H9 (cell line): ENCODE results near the gene EFCAB5. TPM values are rescaled to one million over a fixed set of nuclear protein-coding genes. Genes with fewer than 3 reads are reported as not detected.

Experiments used
- DNase-seq: peaks from one replicate; pipeline ENCODE4 v3.0.0-alpha.2; 2017
- H2AFZ ChIP-seq: one replicate; pipeline ENCODE4 v1.6.1; 2013; ENCODE audit warnings: mild to moderate bottlenecking, low read length, control low read depth, moderate library complexity
- H2AK5ac ChIP-seq: 2 replicates; pipeline ENCODE4 v1.6.1; 2013; ENCODE audit warnings: low read length, control low read depth, mixed read lengths; ENCODE audit not compliant: insufficient read length
- H2BK120ac ChIP-seq: one replicate; pipeline ENCODE4 v1.6.1; 2013; ENCODE audit warnings: low read depth, mild to moderate bottlenecking, low read length, control low read depth, inconsistent platforms; ENCODE audit not compliant: poor library complexity, severe bottlenecking
- H2BK12ac ChIP-seq: 2 replicates; pipeline ENCODE4 v1.6.1; 2013; ENCODE audit warnings: low read length, control low read depth, mixed read lengths, low read depth; ENCODE audit not compliant: insufficient read length
- H2BK15ac ChIP-seq: 2 replicates; pipeline ENCODE4 v1.6.1; 2013; ENCODE audit warnings: low read depth, low read length, control low read depth
- H2BK20ac ChIP-seq: one replicate; pipeline ENCODE4 v1.6.1; 2013; ENCODE audit warnings: low read depth, mild to moderate bottlenecking, low read length, control low read depth, inconsistent platforms; ENCODE audit not compliant: poor library complexity, severe bottlenecking
- H2BK5ac ChIP-seq: 2 replicates; pipeline ENCODE4 v1.6.1; 2013; ENCODE audit warnings: low read length, control low read depth, mixed read lengths; ENCODE audit not compliant: insufficient read length
- H3K14ac ChIP-seq: 2 replicates; pipeline ENCODE4 v1.6.1; 2013; ENCODE audit warnings: low read length, control low read depth; ENCODE audit not compliant: insufficient read depth
- H3K18ac ChIP-seq: 2 replicates; pipeline ENCODE4 v1.6.1; 2013; ENCODE audit warnings: low read depth, mild to moderate bottlenecking, mixed read lengths, low read length, control low read depth; ENCODE audit not compliant: insufficient read length
- H3K23ac ChIP-seq: 2 replicates; pipeline ENCODE4 v1.6.1; 2013; ENCODE audit warnings: low read length, control low read depth, mixed read lengths, low read depth; ENCODE audit not compliant: insufficient read length
- H3K23me2 ChIP-seq: 2 replicates; pipeline ENCODE4 v1.6.1; 2013; ENCODE audit warnings: low read depth, mild to moderate bottlenecking, mixed read lengths, low read length, control low read depth; ENCODE audit not compliant: insufficient read length, poor library complexity, severe bottlenecking
- H3K27ac ChIP-seq: 2 replicates; pipeline ENCODE4 v1.5.1; 2013; ENCODE audit warnings: low read length, control low read depth, mixed read lengths, low read depth; ENCODE audit not compliant: insufficient read length
- H3K27me3 ChIP-seq: 2 replicates; pipeline ENCODE4 v1.6.1; 2013; ENCODE audit warnings: low read length, control low read depth, inconsistent platforms; ENCODE audit not compliant: insufficient read depth
- H3K4ac ChIP-seq: 2 replicates; pipeline ENCODE4 v1.6.1; 2013; ENCODE audit warnings: low read depth, mild to moderate bottlenecking, control low read depth, inconsistent platforms, low read length, moderate library complexity
- H3K4me1 ChIP-seq: 2 replicates; pipeline ENCODE4 v1.6.1; 2013; ENCODE audit warnings: low read length, control low read depth, inconsistent platforms; ENCODE audit not compliant: insufficient read depth
- H3K4me2 ChIP-seq: 2 replicates; pipeline ENCODE4 v1.6.1; 2013; ENCODE audit warnings: low read length, control low read depth, mixed read lengths; ENCODE audit not compliant: insufficient read length, insufficient read depth
- H3K56ac ChIP-seq: 2 replicates; pipeline ENCODE4 v1.6.1; 2013; ENCODE audit warnings: low read depth, mild to moderate bottlenecking, mixed read lengths, low read length, control low read depth; ENCODE audit not compliant: insufficient read length
- H3K79me1 ChIP-seq: 2 replicates; pipeline ENCODE4 v1.6.1; 2013; ENCODE audit warnings: low read depth, mild to moderate bottlenecking, moderate library complexity, low read length, control low read depth, inconsistent platforms; ENCODE audit not compliant: insufficient read depth, poor library complexity, severe bottlenecking
- H3K79me2 ChIP-seq: 2 replicates; pipeline ENCODE4 v1.6.1; 2013; ENCODE audit warnings: low read length, control low read depth, inconsistent platforms; ENCODE audit not compliant: insufficient read depth
- H3K9ac ChIP-seq: 2 replicates; pipeline ENCODE4 v1.6.1; 2013; ENCODE audit warnings: low read length, control low read depth, mixed read lengths; ENCODE audit not compliant: insufficient read length; ENCODE audit errors: extremely low read depth
- H3K9me3 ChIP-seq: one replicate; pipeline ENCODE4 v1.6.1; 2013; ENCODE audit warnings: low read depth, low read length, inconsistent platforms; ENCODE audit not compliant: control insufficient read depth
- H3T11ph ChIP-seq: one replicate; pipeline ENCODE4 v1.6.1; 2013; ENCODE audit warnings: mild to moderate bottlenecking, low read length, control low read depth, inconsistent platforms
- H4K20me1 ChIP-seq: one replicate; pipeline ENCODE4 v1.6.1; 2013; ENCODE audit not compliant: control insufficient read depth, insufficient read length, insufficient read depth
- H4K5ac ChIP-seq: 2 replicates; pipeline ENCODE4 v1.6.1; 2013; ENCODE audit warnings: low read depth, mild to moderate bottlenecking, mixed read lengths, low read length, control low read depth; ENCODE audit not compliant: insufficient read length
- H4K8ac ChIP-seq: replicated peaks from 2 replicates; pipeline ENCODE4 v1.6.1; 2013; ENCODE audit warnings: low read length, control low read depth, mixed read lengths, low read depth; ENCODE audit not compliant: insufficient read length
- H4K91ac ChIP-seq: 2 replicates; pipeline ENCODE4 v1.6.1; 2013; ENCODE audit warnings: low read depth, mild to moderate bottlenecking, moderate library complexity, mixed read lengths, low read length, control low read depth; ENCODE audit not compliant: insufficient read length
- H3K27ac Mint-ChIP-seq, 3 experiments: 2 replicates in 2 of 3; 3 replicates in 1 of 3; pipeline ENCODE4 v1.8.0; 2020 to 2021; ENCODE audit warnings: mixed read lengths in 3 of 3, mild to moderate bottlenecking in 1 of 3, moderate library complexity in 1 of 3
- H3K27me3 Mint-ChIP-seq: 2 replicates; pipeline ENCODE4 v1.8.0; 2021; ENCODE audit warnings: low read depth, mild to moderate bottlenecking, moderate library complexity, mixed read lengths
- H3K36me3 Mint-ChIP-seq, 3 experiments: 2 replicates in 2 of 3; 3 replicates in 1 of 3; pipeline ENCODE4 v1.8.0; 2020 to 2021; ENCODE audit warnings: low read depth in 3 of 3, mixed read lengths in 3 of 3; ENCODE audit not compliant: insufficient read depth in 1 of 3
- H3K4me1 Mint-ChIP-seq, 2 experiments: 2 replicates each; pipeline ENCODE4 v1.8.0; 2020; ENCODE audit warnings: mixed read lengths in 2 of 2
- H3K4me3 Mint-ChIP-seq, 2 experiments: 2 replicates in 1 of 2; 3 replicates in 1 of 2; pipeline ENCODE4 v1.8.0; 2020 to 2021; ENCODE audit warnings: mild to moderate bottlenecking in 2 of 2, mixed read lengths in 2 of 2, moderate library complexity in 1 of 2
- H3K9me3 Mint-ChIP-seq, 2 experiments: 2 replicates in 1 of 2; 3 replicates in 1 of 2; pipeline ENCODE4 v1.8.0; 2020; ENCODE audit warnings: mild to moderate bottlenecking in 2 of 2, mixed read lengths in 2 of 2, moderate library complexity in 1 of 2
- WGBS: extraction: QIAGEN DNeasy Blood & Tissue Kit; methylation state at CpG from one replicate; pipeline ENCODE4 v1.1.7; 2013; ENCODE audit warnings: missing lambda C conversion rate, low lambda C conversion rate, mixed read lengths; ENCODE audit not compliant: insufficient read length; ENCODE audit errors: extremely low coverage; 5-methylcytosine and 5-hydroxymethylcytosine counted together
- total RNA-seq: library from RNA; stranded (reverse); gene quantifications from 2 replicates; pipeline ENCODE4 v1.2.1, GENCODE V29; 2021
- TF ChIP-seq, protein P1 (sequence below): fragments of 200-600 bp; sonication (generic); conservative IDR thresholded peaks from 3 replicates; pipeline ENCODE4 v1.8.0; 2021; ENCODE audit warnings: antibody characterized with exemption, mild to moderate bottlenecking

Gene EFCAB5
- total RNA-seq, 1 experiment from 2014 or later, result not detected

DNA sequence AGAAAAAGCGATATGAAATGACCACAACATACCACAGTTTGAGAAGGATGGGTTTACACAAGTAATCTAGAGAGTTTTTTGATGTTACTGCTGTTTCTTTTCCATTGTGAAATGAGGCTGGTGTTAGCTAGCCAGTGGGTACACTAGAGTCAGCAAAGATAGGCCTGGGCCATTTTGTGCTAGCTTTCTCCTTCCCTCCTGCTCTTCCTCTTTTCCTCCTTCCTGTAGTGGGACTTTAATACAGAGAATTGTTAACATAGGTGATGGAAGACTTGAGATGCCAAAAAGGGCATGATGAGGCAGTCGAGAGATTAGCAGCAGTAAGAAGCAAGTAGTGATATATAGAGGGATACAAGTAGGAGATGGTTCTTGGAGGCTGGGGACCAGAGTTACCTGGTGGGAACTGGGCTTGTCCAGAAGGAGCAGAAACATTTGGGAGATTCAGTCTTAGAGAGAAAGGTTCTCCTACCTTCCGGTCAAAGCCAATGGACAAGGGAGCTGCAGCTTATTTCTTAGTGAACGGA, 182.9 kb downstream of the EFCAB5 start:
- Histone ChIP-seq H2BK5ac (no peak overlapping the region), H3K18ac (no peak overlapping the region), H2BK120ac (no peak overlapping the region), H3K9me3 (no peaks in the 10 kb centered on the region), H2BK12ac (no peak overlapping the region), H3K23me2 (no peaks in the 10 kb centered on the region), H3T11ph (no peak overlapping the region), H3K27me3 (no peaks in the 10 kb centered on the region), H4K5ac (no peak overlapping the region), H3K56ac (no peak overlapping the region), H2BK15ac (no peak overlapping the region), H3K4me2 (no peak overlapping the region), H2AK5ac (no peak overlapping the region), H2BK20ac (no peak overlapping the region), H3K4ac (no peak overlapping the region), H3K79me1 (peaks cover 8% of the 10 kb centered on the region), H3K79me2 (peaks cover 2% of the 10 kb centered on the region; the same call in 1 of the 2 replicates), H3K23ac (no peak overlapping the region), H4K8ac (no peak overlapping the region), H2AFZ (no peak overlapping the region), H4K91ac (no peak overlapping the region), H4K20me1 (no peaks in the 10 kb centered on the region), H3K4me1 (no peaks in the 10 kb centered on the region), H3K14ac (no peak overlapping the region), H3K9ac (no peak overlapping the region), H3K27ac (no peak overlapping the region)
- WGBS, result no CpG with 5 or more reads among the region's 4 CpGs
- peaks cover 4 to 38% (median 26%) of the 10 kb centered on the region in 3 experiments; a peak in 6 of 7 replicates for H3K36me3 Mint-ChIP-seq
- no peak overlapping the region for H3K4me3 Mint-ChIP-seq
- H3K9me3 Mint-ChIP-seq, result no peaks in the 10 kb centered on the region
- no peak for DNase-seq
- peaks cover 0 to 3% of the 10 kb centered on the region in 2 experiments; a peak in 2 of 4 replicates for H3K4me1 Mint-ChIP-seq
- peak overlapping the region; percentile 59 to 80 (median 65); a peak in 5 of 7 replicates for H3K27ac Mint-ChIP-seq
- no peaks in the 10 kb centered on the region for H3K27me3 Mint-ChIP-seq
- TF ChIP-seq, protein P1, sequence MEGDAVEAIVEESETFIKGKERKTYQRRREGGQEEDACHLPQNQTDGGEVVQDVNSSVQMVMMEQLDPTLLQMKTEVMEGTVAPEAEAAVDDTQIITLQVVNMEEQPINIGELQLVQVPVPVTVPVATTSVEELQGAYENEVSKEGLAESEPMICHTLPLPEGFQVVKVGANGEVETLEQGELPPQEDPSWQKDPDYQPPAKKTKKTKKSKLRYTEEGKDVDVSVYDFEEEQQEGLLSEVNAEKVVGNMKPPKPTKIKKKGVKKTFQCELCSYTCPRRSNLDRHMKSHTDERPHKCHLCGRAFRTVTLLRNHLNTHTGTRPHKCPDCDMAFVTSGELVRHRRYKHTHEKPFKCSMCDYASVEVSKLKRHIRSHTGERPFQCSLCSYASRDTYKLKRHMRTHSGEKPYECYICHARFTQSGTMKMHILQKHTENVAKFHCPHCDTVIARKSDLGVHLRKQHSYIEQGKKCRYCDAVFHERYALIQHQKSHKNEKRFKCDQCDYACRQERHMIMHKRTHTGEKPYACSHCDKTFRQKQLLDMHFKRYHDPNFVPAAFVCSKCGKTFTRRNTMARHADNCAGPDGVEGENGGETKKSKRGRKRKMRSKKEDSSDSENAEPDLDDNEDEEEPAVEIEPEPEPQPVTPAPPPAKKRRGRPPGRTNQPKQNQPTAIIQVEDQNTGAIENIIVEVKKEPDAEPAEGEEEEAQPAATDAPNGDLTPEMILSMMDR, result no peak
